ENCODE results near the gene CUEDC1. TPM values are rescaled to one million over a fixed set of nuclear protein-coding genes. Genes with fewer than 3 reads are reported as not detected.
A peak's percentile ranks its signal among the peaks of the same experiment; 100 is the strongest.

The CUEDC1 gene
- total RNA-seq, 3 donors from 2014 or later: 23.5 to 46.8 (median 23.6) TPM

GRCh38 chr17:57903961-57904360 is 51.3 kb downstream of the CUEDC1 start:
- Histone ChIP-seq H3K9me3 (no peaks in the 10 kb centered on the region), H3K36me3 (ENCODE audit: low read depth) (no peaks in the 10 kb centered on the region), H3K4me1 (ENCODE audit: low read depth) (peaks cover 60% of the 10 kb centered on the region), H3K4me3 (no peak overlapping the region)
- intact Hi-C loops (cut with DNase I, micrococcal nuclease): no loop called here
- no peak for TF ChIP-seq CTCF (IDR thresholded peaks at IDR 0.05)
- ATAC-seq (no peak), DNase-seq (no peak)

- H3K36me3 ChIP-seq (ENCODE audit: low read depth): no peaks in the 10 kb centered on the region
- no peaks in the 10 kb centered on the region for H3K9me3 ChIP-seq
- ATAC-seq: peak; percentile 77
- peaks cover 68% of the 10 kb centered on the region for H3K4me1 ChIP-seq (ENCODE audit: low read depth)
- intact Hi-C loops (cut with DNase I, micrococcal nuclease): no loop called here
- no peak for TF ChIP-seq CTCF (IDR thresholded peaks at IDR 0.05)
- peak; percentile 83 to 87 (median 85) for DNase-seq
- H3K4me3 ChIP-seq: no peak overlapping the region
Observed at GRCh38 chr17:57902800-57903759, 52.1 kb downstream of the CUEDC1 start.

- no peak for TF ChIP-seq CTCF (IDR thresholded peaks at IDR 0.05)
- ATAC-seq: no peak
- peaks cover 75% of the 10 kb centered on the region for H3K4me1 ChIP-seq (ENCODE audit: low read depth)
- intact Hi-C loops (cut with DNase I, micrococcal nuclease): no loop called here
- no peaks in the 10 kb centered on the region for H3K9me3 ChIP-seq
- no peaks in the 10 kb centered on the region for H3K36me3 ChIP-seq (ENCODE audit: low read depth)
- no peak overlapping the region for H3K4me3 ChIP-seq
- DNase-seq: no peak
Observed at GRCh38 chr17:57902117-57902799, 53.0 kb downstream of the CUEDC1 start.

GRCh38 chr17:57900991-57901743 is 54.0 kb downstream of the CUEDC1 start:
- intact Hi-C loops (cut with DNase I, micrococcal nuclease): no loop called here
- Histone ChIP-seq H3K4me3 (no peak overlapping the region), H3K36me3 (ENCODE audit: low read depth) (no peaks in the 10 kb centered on the region), H3K4me1 (ENCODE audit: low read depth) (peaks cover 75% of the 10 kb centered on the region), H3K9me3 (no peaks in the 10 kb centered on the region)
- DNase-seq (peak in 1 of 3 donors; percentile 55), ATAC-seq (peak; percentile 44)
- no peak for TF ChIP-seq CTCF (IDR thresholded peaks at IDR 0.05)

GRCh38 chr17:57899822-57900221 is 55.4 kb downstream of the CUEDC1 start:
- intact Hi-C loops (cut with DNase I, micrococcal nuclease): loop anchor here in 1 of 2 donors (10.0 kb wide), 1 partner anchor 45 kb away; no protein-coding TSS in a partner anchor
- ATAC-seq (peak; percentile 73), DNase-seq (peak; percentile 77 to 86 (median 80))
- TF ChIP-seq CTCF (IDR thresholded peaks at IDR 0.05): no peak
- no peak overlapping the region for H3K4me3 ChIP-seq
- H3K9me3 ChIP-seq: no peaks in the 10 kb centered on the region
- no peaks in the 10 kb centered on the region for H3K36me3 ChIP-seq (ENCODE audit: low read depth)
- H3K4me1 ChIP-seq (ENCODE audit: low read depth): peaks cover 73% of the 10 kb centered on the region

All from mucosa of descending colon (tissue), 3 donors.